Measurements from ENCODE around the gene CNTN6. TPM values are rescaled to one million over a fixed set of nuclear protein-coding genes. Genes with fewer than 3 reads are reported as not detected.
"Not testable (repeated sequence)": the region's sequence is repeated elsewhere in the genome, so short reads cannot be mapped to it uniquely, and the experiment has no call there.

The CNTN6 gene
- total and polyA plus RNA-seq, 4 donors: 0.01 to 0.05 TPM; not detected in 2

DNA sequence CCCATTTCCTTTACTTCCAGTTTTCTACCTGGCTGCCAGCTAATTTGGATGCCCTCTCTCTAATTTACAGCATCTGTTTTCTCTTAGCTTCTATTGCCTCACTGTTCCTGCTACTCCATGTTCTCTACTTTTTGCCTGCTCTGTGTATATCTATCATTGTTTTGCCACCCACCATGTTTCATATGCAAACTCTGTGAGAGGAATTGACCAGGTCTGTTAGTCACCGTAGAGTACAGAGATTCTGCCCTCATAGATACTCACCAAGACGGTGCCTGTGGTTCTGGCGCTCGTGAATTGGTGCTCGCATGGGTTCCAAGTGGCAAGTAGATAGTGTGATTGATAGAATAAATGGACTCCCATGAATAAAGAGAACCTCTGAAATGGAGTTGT, 288.8 kb downstream of the CNTN6 start:
- Histone ChIP-seq H3K9ac (ENCODE audit: low read depth in 1 of 2, low read length in 2 of 2) (no peak overlapping the region), H3K27me3 (ENCODE audit: control insufficient read depth in 4 of 4, insufficient read depth in 4 of 4, low read length in 3 of 4) (no peaks in the 10 kb centered on the region), H3K36me3 (ENCODE audit: control insufficient read depth in 4 of 4, insufficient read depth in 3 of 4, low read depth in 1 of 4, low read length in 3 of 4) (no peaks in the 10 kb centered on the region), H3K4me3 (ENCODE audit: low read depth in 1 of 3, low read length in 3 of 3) (no peak overlapping the region), H3K4me1 (ENCODE audit: control insufficient read depth in 4 of 4, insufficient read depth in 4 of 4, low read length in 3 of 4) (no peaks in the 10 kb centered on the region), H3K27ac (ENCODE audit: low read depth in 1 of 2, low read length in 2 of 2) (no peak overlapping the region), H3K9me3 (ENCODE audit: control insufficient read depth in 4 of 4, low read length in 3 of 4) (no peaks in the 10 kb centered on the region)
- TF ChIP-seq HNF4A (conservative IDR thresholded peaks at IDR 0.05): no peak
- TF ChIP-seq NR2F2 (IDR thresholded peaks at IDR 0.05): no peak
- no peak for TF ChIP-seq FOXA1 (IDR thresholded peaks at IDR 0.05)
- TF ChIP-seq TAF1 (conservative IDR thresholded peaks at IDR 0.05): no peak
- TF ChIP-seq RAD21 (IDR thresholded peaks at IDR 0.05): no peak
- TF ChIP-seq YY1 (IDR thresholded peaks at IDR 0.05): no peak
- TF ChIP-seq, protein P1, sequence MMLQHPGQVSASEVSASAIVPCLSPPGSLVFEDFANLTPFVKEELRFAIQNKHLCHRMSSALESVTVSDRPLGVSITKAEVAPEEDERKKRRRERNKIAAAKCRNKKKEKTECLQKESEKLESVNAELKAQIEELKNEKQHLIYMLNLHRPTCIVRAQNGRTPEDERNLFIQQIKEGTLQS (IDR thresholded peaks at IDR 0.05): no peak
- TF ChIP-seq, protein P2, sequence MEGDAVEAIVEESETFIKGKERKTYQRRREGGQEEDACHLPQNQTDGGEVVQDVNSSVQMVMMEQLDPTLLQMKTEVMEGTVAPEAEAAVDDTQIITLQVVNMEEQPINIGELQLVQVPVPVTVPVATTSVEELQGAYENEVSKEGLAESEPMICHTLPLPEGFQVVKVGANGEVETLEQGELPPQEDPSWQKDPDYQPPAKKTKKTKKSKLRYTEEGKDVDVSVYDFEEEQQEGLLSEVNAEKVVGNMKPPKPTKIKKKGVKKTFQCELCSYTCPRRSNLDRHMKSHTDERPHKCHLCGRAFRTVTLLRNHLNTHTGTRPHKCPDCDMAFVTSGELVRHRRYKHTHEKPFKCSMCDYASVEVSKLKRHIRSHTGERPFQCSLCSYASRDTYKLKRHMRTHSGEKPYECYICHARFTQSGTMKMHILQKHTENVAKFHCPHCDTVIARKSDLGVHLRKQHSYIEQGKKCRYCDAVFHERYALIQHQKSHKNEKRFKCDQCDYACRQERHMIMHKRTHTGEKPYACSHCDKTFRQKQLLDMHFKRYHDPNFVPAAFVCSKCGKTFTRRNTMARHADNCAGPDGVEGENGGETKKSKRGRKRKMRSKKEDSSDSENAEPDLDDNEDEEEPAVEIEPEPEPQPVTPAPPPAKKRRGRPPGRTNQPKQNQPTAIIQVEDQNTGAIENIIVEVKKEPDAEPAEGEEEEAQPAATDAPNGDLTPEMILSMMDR (IDR thresholded peaks at IDR 0.05; ENCODE audit: low read depth, low read length, missing input control): no peak
- no peak for TF ChIP-seq RXRA (IDR thresholded peaks at IDR 0.05)
- TF ChIP-seq EGR1 (IDR thresholded peaks at IDR 0.05; ENCODE audit: low read depth in 2 of 2): no peak
- TF ChIP-seq, protein P3, sequence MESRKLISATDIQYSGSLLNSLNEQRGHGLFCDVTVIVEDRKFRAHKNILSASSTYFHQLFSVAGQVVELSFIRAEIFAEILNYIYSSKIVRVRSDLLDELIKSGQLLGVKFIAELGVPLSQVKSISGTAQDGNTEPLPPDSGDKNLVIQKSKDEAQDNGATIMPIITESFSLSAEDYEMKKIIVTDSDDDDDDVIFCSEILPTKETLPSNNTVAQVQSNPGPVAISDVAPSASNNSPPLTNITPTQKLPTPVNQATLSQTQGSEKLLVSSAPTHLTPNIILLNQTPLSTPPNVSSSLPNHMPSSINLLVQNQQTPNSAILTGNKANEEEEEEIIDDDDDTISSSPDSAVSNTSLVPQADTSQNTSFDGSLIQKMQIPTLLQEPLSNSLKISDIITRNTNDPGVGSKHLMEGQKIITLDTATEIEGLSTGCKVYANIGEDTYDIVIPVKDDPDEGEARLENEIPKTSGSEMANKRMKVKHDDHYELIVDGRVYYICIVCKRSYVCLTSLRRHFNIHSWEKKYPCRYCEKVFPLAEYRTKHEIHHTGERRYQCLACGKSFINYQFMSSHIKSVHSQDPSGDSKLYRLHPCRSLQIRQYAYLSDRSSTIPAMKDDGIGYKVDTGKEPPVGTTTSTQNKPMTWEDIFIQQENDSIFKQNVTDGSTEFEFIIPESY (IDR thresholded peaks at IDR 0.05): no peak
- TF ChIP-seq HNF4G (IDR thresholded peaks at IDR 0.05): no peak
- TF ChIP-seq, protein P4, sequence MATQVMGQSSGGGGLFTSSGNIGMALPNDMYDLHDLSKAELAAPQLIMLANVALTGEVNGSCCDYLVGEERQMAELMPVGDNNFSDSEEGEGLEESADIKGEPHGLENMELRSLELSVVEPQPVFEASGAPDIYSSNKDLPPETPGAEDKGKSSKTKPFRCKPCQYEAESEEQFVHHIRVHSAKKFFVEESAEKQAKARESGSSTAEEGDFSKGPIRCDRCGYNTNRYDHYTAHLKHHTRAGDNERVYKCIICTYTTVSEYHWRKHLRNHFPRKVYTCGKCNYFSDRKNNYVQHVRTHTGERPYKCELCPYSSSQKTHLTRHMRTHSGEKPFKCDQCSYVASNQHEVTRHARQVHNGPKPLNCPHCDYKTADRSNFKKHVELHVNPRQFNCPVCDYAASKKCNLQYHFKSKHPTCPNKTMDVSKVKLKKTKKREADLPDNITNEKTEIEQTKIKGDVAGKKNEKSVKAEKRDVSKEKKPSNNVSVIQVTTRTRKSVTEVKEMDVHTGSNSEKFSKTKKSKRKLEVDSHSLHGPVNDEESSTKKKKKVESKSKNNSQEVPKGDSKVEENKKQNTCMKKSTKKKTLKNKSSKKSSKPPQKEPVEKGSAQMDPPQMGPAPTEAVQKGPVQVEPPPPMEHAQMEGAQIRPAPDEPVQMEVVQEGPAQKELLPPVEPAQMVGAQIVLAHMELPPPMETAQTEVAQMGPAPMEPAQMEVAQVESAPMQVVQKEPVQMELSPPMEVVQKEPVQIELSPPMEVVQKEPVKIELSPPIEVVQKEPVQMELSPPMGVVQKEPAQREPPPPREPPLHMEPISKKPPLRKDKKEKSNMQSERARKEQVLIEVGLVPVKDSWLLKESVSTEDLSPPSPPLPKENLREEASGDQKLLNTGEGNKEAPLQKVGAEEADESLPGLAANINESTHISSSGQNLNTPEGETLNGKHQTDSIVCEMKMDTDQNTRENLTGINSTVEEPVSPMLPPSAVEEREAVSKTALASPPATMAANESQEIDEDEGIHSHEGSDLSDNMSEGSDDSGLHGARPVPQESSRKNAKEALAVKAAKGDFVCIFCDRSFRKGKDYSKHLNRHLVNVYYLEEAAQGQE (IDR thresholded peaks at IDR 0.05): no peak
- no peak for TF ChIP-seq JUND (IDR thresholded peaks at IDR 0.05)
- TF ChIP-seq SP1 (IDR thresholded peaks at IDR 0.05): no peak
- TF ChIP-seq, protein P5, sequence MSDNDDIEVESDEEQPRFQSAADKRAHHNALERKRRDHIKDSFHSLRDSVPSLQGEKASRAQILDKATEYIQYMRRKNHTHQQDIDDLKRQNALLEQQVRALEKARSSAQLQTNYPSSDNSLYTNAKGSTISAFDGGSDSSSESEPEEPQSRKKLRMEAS (IDR thresholded peaks at IDR 0.05): no peak
- no peak for TF ChIP-seq FOXA2 (IDR thresholded peaks at IDR 0.05)
- TF ChIP-seq GABPA (IDR thresholded peaks at IDR 0.05 in 1 of 2, conservative IDR thresholded peaks at IDR 0.05 in 1 of 2): no peak
- DNase-seq (ENCODE audit: low spot score): no peak
- 73% methylated on average over 5 of the region's 5 CpGs for WGBS

DNA sequence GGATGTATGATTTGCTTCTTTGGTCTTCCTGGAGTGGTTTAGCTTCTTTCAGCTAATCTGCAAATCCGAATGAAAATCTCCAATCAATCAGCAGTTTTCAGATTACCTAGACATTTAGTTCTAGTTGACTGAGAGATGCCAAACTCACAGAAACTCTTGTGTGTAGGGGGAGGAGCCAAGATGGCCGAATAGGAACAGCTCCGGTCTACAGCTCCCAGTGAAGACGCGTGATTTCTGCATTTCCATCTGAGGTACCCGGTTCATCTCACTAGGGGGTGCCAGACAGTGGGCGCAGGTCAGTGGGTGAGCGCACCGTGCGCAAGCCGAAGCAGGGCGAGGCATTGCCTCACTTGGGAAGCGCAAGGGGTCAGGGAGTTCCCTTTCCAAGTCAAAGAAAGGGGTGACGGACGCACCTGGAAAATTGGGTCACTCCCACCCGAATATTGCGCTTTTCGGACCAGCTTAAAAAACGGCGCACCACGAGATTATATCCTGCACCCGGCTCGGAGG, 294.6 kb downstream of the CNTN6 start:
- not testable (repeated sequence) for H3K9me3 ChIP-seq (ENCODE audit: control insufficient read depth in 4 of 4, low read length in 3 of 4); H3K27ac ChIP-seq (ENCODE audit: low read depth in 1 of 2, low read length in 2 of 2); DNase-seq (ENCODE audit: low spot score); H3K4me1 ChIP-seq (ENCODE audit: control insufficient read depth in 4 of 4, insufficient read depth in 4 of 4, low read length in 3 of 4); H3K36me3 ChIP-seq (ENCODE audit: control insufficient read depth in 4 of 4, insufficient read depth in 3 of 4, low read depth in 1 of 4, low read length in 3 of 4); H3K4me3 ChIP-seq (ENCODE audit: low read depth in 1 of 3, low read length in 3 of 3); H3K9ac ChIP-seq (ENCODE audit: low read depth in 1 of 2, low read length in 2 of 2); H3K27me3 ChIP-seq (ENCODE audit: control insufficient read depth in 4 of 4, insufficient read depth in 4 of 4, low read length in 3 of 4)
- WGBS: 88% methylated on average over 21 of the region's 23 CpGs

All from liver (tissue), 9 donors.